H9 (cell line): ENCODE data around the gene BICD2. TPM values are rescaled to one million over a fixed set of nuclear protein-coding genes. Genes with fewer than 3 reads are reported as not detected.

Experiments
- DNase-seq: peaks from one replicate; pipeline ENCODE4 v3.0.0-alpha.2; 2017
- H2AFZ ChIP-seq: one replicate; pipeline ENCODE4 v1.6.1; 2013; ENCODE audit warnings: mild to moderate bottlenecking, low read length, control low read depth, moderate library complexity
- H2AK5ac ChIP-seq: 2 replicates; pipeline ENCODE4 v1.6.1; 2013; ENCODE audit warnings: low read length, control low read depth, mixed read lengths; ENCODE audit not compliant: insufficient read length
- H2BK120ac ChIP-seq: one replicate; pipeline ENCODE4 v1.6.1; 2013; ENCODE audit warnings: low read depth, mild to moderate bottlenecking, low read length, control low read depth, inconsistent platforms; ENCODE audit not compliant: poor library complexity, severe bottlenecking
- H2BK12ac ChIP-seq: 2 replicates; pipeline ENCODE4 v1.6.1; 2013; ENCODE audit warnings: low read length, control low read depth, mixed read lengths, low read depth; ENCODE audit not compliant: insufficient read length
- H2BK15ac ChIP-seq: 2 replicates; pipeline ENCODE4 v1.6.1; 2013; ENCODE audit warnings: low read depth, low read length, control low read depth
- H2BK20ac ChIP-seq: one replicate; pipeline ENCODE4 v1.6.1; 2013; ENCODE audit warnings: low read depth, mild to moderate bottlenecking, low read length, control low read depth, inconsistent platforms; ENCODE audit not compliant: poor library complexity, severe bottlenecking
- H2BK5ac ChIP-seq: 2 replicates; pipeline ENCODE4 v1.6.1; 2013; ENCODE audit warnings: low read length, control low read depth, mixed read lengths; ENCODE audit not compliant: insufficient read length
- H3K14ac ChIP-seq: 2 replicates; pipeline ENCODE4 v1.6.1; 2013; ENCODE audit warnings: low read length, control low read depth; ENCODE audit not compliant: insufficient read depth
- H3K18ac ChIP-seq: 2 replicates; pipeline ENCODE4 v1.6.1; 2013; ENCODE audit warnings: low read depth, mild to moderate bottlenecking, mixed read lengths, low read length, control low read depth; ENCODE audit not compliant: insufficient read length
- H3K23ac ChIP-seq: 2 replicates; pipeline ENCODE4 v1.6.1; 2013; ENCODE audit warnings: low read length, control low read depth, mixed read lengths, low read depth; ENCODE audit not compliant: insufficient read length
- H3K23me2 ChIP-seq: 2 replicates; pipeline ENCODE4 v1.6.1; 2013; ENCODE audit warnings: low read depth, mild to moderate bottlenecking, mixed read lengths, low read length, control low read depth; ENCODE audit not compliant: insufficient read length, poor library complexity, severe bottlenecking
- H3K27ac ChIP-seq: 2 replicates; pipeline ENCODE4 v1.5.1; 2013; ENCODE audit warnings: low read length, control low read depth, mixed read lengths, low read depth; ENCODE audit not compliant: insufficient read length
- H3K27me3 ChIP-seq: 2 replicates; pipeline ENCODE4 v1.6.1; 2013; ENCODE audit warnings: low read length, control low read depth, inconsistent platforms; ENCODE audit not compliant: insufficient read depth
- H3K4ac ChIP-seq: 2 replicates; pipeline ENCODE4 v1.6.1; 2013; ENCODE audit warnings: low read depth, mild to moderate bottlenecking, control low read depth, inconsistent platforms, low read length, moderate library complexity
- H3K4me1 ChIP-seq: 2 replicates; pipeline ENCODE4 v1.6.1; 2013; ENCODE audit warnings: low read length, control low read depth, inconsistent platforms; ENCODE audit not compliant: insufficient read depth
- H3K4me2 ChIP-seq: 2 replicates; pipeline ENCODE4 v1.6.1; 2013; ENCODE audit warnings: low read length, control low read depth, mixed read lengths; ENCODE audit not compliant: insufficient read length, insufficient read depth
- H3K56ac ChIP-seq: 2 replicates; pipeline ENCODE4 v1.6.1; 2013; ENCODE audit warnings: low read depth, mild to moderate bottlenecking, mixed read lengths, low read length, control low read depth; ENCODE audit not compliant: insufficient read length
- H3K79me1 ChIP-seq: 2 replicates; pipeline ENCODE4 v1.6.1; 2013; ENCODE audit warnings: low read depth, mild to moderate bottlenecking, moderate library complexity, low read length, control low read depth, inconsistent platforms; ENCODE audit not compliant: insufficient read depth, poor library complexity, severe bottlenecking
- H3K79me2 ChIP-seq: 2 replicates; pipeline ENCODE4 v1.6.1; 2013; ENCODE audit warnings: low read length, control low read depth, inconsistent platforms; ENCODE audit not compliant: insufficient read depth
- H3K9ac ChIP-seq: 2 replicates; pipeline ENCODE4 v1.6.1; 2013; ENCODE audit warnings: low read length, control low read depth, mixed read lengths; ENCODE audit not compliant: insufficient read length; ENCODE audit errors: extremely low read depth
- H3K9me3 ChIP-seq: one replicate; pipeline ENCODE4 v1.6.1; 2013; ENCODE audit warnings: low read depth, low read length, inconsistent platforms; ENCODE audit not compliant: control insufficient read depth
- H3T11ph ChIP-seq: one replicate; pipeline ENCODE4 v1.6.1; 2013; ENCODE audit warnings: mild to moderate bottlenecking, low read length, control low read depth, inconsistent platforms
- H4K20me1 ChIP-seq: one replicate; pipeline ENCODE4 v1.6.1; 2013; ENCODE audit not compliant: control insufficient read depth, insufficient read length, insufficient read depth
- H4K5ac ChIP-seq: 2 replicates; pipeline ENCODE4 v1.6.1; 2013; ENCODE audit warnings: low read depth, mild to moderate bottlenecking, mixed read lengths, low read length, control low read depth; ENCODE audit not compliant: insufficient read length
- H4K8ac ChIP-seq: replicated peaks from 2 replicates; pipeline ENCODE4 v1.6.1; 2013; ENCODE audit warnings: low read length, control low read depth, mixed read lengths, low read depth; ENCODE audit not compliant: insufficient read length
- H4K91ac ChIP-seq: 2 replicates; pipeline ENCODE4 v1.6.1; 2013; ENCODE audit warnings: low read depth, mild to moderate bottlenecking, moderate library complexity, mixed read lengths, low read length, control low read depth; ENCODE audit not compliant: insufficient read length
- H3K27ac Mint-ChIP-seq, 3 experiments: 2 replicates in 2 of 3; 3 replicates in 1 of 3; pipeline ENCODE4 v1.8.0; 2020 to 2021; ENCODE audit warnings: mixed read lengths in 3 of 3, mild to moderate bottlenecking in 1 of 3, moderate library complexity in 1 of 3
- H3K27me3 Mint-ChIP-seq: 2 replicates; pipeline ENCODE4 v1.8.0; 2021; ENCODE audit warnings: low read depth, mild to moderate bottlenecking, moderate library complexity, mixed read lengths
- H3K36me3 Mint-ChIP-seq, 3 experiments: 2 replicates in 2 of 3; 3 replicates in 1 of 3; pipeline ENCODE4 v1.8.0; 2020 to 2021; ENCODE audit warnings: low read depth in 3 of 3, mixed read lengths in 3 of 3; ENCODE audit not compliant: insufficient read depth in 1 of 3
- H3K4me1 Mint-ChIP-seq, 2 experiments: 2 replicates each; pipeline ENCODE4 v1.8.0; 2020; ENCODE audit warnings: mixed read lengths in 2 of 2
- H3K4me3 Mint-ChIP-seq, 2 experiments: 2 replicates in 1 of 2; 3 replicates in 1 of 2; pipeline ENCODE4 v1.8.0; 2020 to 2021; ENCODE audit warnings: mild to moderate bottlenecking in 2 of 2, mixed read lengths in 2 of 2, moderate library complexity in 1 of 2
- H3K9me3 Mint-ChIP-seq, 2 experiments: 2 replicates in 1 of 2; 3 replicates in 1 of 2; pipeline ENCODE4 v1.8.0; 2020; ENCODE audit warnings: mild to moderate bottlenecking in 2 of 2, mixed read lengths in 2 of 2, moderate library complexity in 1 of 2
- CTCF ChIP-seq: fragments of 200-600 bp; sonication (generic); conservative IDR thresholded peaks from 3 replicates; pipeline ENCODE4 v1.8.0; 2021; ENCODE audit warnings: antibody characterized with exemption, mild to moderate bottlenecking
- WGBS: extraction: QIAGEN DNeasy Blood & Tissue Kit; methylation state at CpG from one replicate; pipeline ENCODE4 v1.1.7; 2013; ENCODE audit warnings: missing lambda C conversion rate, low lambda C conversion rate, mixed read lengths; ENCODE audit not compliant: insufficient read length; ENCODE audit errors: extremely low coverage; 5-methylcytosine and 5-hydroxymethylcytosine counted together
- total RNA-seq: library from RNA; stranded (reverse); gene quantifications from 2 replicates; pipeline ENCODE4 v1.2.1, GENCODE V29; 2021

BICD2 gene
- total RNA-seq, 1 experiment from 2014 or later: 22.3 TPM

- Histone ChIP-seq H4K91ac (no peak overlapping the region), H3K4me2 (peak overlapping the region; percentile 72), H3K27me3 (no peaks in the 10 kb centered on the region), H2BK12ac (no peak overlapping the region), H3K18ac (no peak overlapping the region), H3K56ac (no peak overlapping the region), H2BK20ac (no peak overlapping the region), H4K20me1 (no peaks in the 10 kb centered on the region), H3K4ac (no peak overlapping the region), H2BK15ac (no peak overlapping the region), H3K9ac (peak overlapping the region; percentile 68), H3K14ac (no peak overlapping the region; the same call in 1 of the 2 replicates), H2BK5ac (no peak overlapping the region), H2BK120ac (no peak overlapping the region), H3K79me1 (no peaks in the 10 kb centered on the region), H3K27ac (no peak overlapping the region), H3K23ac (no peak overlapping the region), H4K5ac (no peak overlapping the region), H3K23me2 (peaks cover 6% of the 10 kb centered on the region), H4K8ac (no peak overlapping the region), H3T11ph (no peak overlapping the region), H2AFZ (no peak overlapping the region), H3K4me1 (peaks cover 6% of the 10 kb centered on the region; the same call in 1 of the 2 replicates), H3K79me2 (peaks cover 40% of the 10 kb centered on the region; the same call in 1 of the 2 replicates), H2AK5ac (no peak overlapping the region), H3K9me3 (no peaks in the 10 kb centered on the region)
- no peak for TF ChIP-seq CTCF
- Mint-ChIP-seq H3K36me3 (no peaks in the 10 kb centered on the region), H3K27ac (no peak overlapping the region; a peak in 3 of 7 replicates), H3K4me3 (peak overlapping the region; percentile 86 to 95), H3K4me1 (peaks cover 30 to 38% of the 10 kb centered on the region in 2 experiments), H3K9me3 (no peaks in the 10 kb centered on the region), H3K27me3 (peaks cover 6% of the 10 kb centered on the region; the same call in 1 of the 2 replicates)
- peak; percentile 26 for DNase-seq
- WGBS: no CpG with 5 or more reads among the region's 19 CpGs
Observed at GRCh38 chr9:92762781-92763708, 1.6 kb downstream of the BICD2 start.
